Stimulated activated CD8-positive, alpha-beta memory T cell treated with anti-CD3 and anti-CD28 coated beads, Interleukin-7, amount 100 ng/mL, for 24 hours (primary cell): Measurements from ENCODE around the gene FAM228A.

Experiments used
- DNase-seq: peaks from one replicate; pipeline ENCODE4 v3.0.0-alpha.2; 2020; ENCODE audit warnings: low read depth

Gene FAM228A

GRCh38 chr2:24228470-24228869 lies 53.6 kb downstream of the FAM228A start:
- DNase-seq, result no peak

- DNase-seq, result no peak
These were observed 56.6 kb downstream of the FAM228A start for GRCh38 chr2:24231461-24231881.

- DNase-seq, result no peak
These were observed 58.5 kb downstream of the FAM228A start for GRCh38 chr2:24233321-24233720.

GRCh38 chr2:24237313-24237712 lies 62.5 kb downstream of the FAM228A start:
- DNase-seq, result no peak

GRCh38 chr2:24238158-24238557 lies 63.3 kb downstream of the FAM228A start:
- no peak for DNase-seq

GRCh38 chr2:24239553-24239952 lies 64.7 kb downstream of the FAM228A start:
- DNase-seq, result no peak
